ENCODE measurements around the gene SIRT4. TPM values are rescaled to one million over a fixed set of nuclear protein-coding genes. Genes with fewer than 3 reads are reported as not detected.
"Not testable (repeated sequence)": the region's sequence is repeated elsewhere in the genome, so short reads cannot be mapped to it uniquely, and the experiment has no call there.

Gene SIRT4
- total RNA-seq, 1 donor from 2014 or later, result 1.1 TPM

DNA sequence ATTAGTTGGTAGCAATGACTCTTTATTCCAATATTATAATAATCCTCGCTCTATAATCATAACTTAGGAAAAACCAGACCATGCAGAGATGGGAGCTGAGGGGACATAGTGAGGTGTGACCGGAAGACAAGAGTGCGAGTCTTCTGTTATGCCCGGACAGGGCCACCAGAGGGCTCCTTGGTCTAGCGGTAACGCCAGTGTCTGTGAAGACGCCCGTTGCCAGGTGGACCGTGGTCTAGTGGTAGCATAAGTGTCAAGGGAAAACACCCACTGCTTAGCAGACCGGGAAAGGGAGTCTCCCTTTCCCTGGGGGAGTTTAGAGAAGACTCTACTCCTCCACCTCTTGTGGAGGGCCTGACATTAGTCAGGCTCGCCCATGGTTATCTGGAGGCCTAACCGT lies 33.3 kb downstream of the SIRT4 start:
- DNase-seq (ENCODE audit: low read depth, low spot score), result not testable (repeated sequence)

DNA sequence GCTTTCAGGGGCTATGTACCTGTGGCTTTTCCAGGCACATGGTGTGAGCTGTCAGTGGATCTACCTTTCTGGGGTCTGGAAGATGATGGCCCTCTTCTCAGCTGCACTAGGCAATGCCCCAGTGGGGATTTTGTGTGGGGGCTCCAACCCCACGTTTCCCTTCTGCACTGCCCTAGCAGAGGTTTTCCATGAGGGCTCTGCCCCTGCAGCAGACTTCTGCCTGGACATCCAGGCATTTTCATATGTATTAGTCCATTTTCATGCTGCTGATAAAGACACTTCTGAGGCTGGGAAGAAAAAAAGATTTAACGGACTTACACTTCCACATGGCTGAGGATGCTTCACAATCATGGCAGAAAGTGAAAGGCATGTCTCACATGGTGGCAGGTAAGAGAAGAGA lies 34.3 kb downstream of the SIRT4 start:
- DNase-seq (ENCODE audit: low read depth, low spot score), result not testable (repeated sequence)

DNA sequence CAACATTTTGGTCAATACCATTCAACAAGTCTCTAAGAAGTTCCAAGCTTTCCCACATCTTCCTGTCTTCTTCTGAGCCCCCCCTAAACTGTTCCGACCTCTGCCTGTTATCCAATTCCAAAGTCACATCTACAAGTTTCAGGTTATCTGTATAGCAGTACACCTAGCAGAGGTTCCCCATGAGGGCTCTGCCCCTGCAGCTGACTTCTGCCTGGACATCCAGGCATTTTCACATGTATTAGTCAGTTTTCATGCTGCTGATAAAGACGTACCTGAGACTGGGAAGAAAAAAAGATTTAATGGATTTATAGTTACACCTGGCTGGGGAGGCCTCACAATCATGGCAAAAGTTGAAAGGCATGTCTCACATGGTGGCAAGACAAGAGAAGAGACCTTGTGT lies 35.6 kb downstream of the SIRT4 start:
- DNase-seq (ENCODE audit: low read depth, low spot score), result no peak

DNA sequence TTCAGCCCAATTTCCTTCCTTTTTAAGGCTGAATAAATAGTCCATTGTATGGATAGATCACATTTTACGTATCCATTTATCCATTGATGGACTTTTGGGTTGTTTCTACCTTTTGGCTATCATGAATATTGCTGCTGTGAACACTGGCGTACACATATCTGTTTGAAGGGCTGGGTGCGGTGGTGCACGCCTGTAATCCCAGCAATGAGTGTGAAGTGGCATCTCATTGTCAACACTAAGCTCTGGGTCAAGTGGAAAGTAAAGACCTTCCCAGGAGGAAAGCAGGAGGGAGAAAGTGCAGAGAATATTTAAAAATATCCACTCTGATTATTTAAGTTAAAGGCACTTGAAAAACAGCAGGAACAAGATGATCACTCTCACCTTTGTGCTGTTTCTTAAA lies 37.1 kb downstream of the SIRT4 start:
- DNase-seq (ENCODE audit: low read depth, low spot score), result no peak

DNA sequence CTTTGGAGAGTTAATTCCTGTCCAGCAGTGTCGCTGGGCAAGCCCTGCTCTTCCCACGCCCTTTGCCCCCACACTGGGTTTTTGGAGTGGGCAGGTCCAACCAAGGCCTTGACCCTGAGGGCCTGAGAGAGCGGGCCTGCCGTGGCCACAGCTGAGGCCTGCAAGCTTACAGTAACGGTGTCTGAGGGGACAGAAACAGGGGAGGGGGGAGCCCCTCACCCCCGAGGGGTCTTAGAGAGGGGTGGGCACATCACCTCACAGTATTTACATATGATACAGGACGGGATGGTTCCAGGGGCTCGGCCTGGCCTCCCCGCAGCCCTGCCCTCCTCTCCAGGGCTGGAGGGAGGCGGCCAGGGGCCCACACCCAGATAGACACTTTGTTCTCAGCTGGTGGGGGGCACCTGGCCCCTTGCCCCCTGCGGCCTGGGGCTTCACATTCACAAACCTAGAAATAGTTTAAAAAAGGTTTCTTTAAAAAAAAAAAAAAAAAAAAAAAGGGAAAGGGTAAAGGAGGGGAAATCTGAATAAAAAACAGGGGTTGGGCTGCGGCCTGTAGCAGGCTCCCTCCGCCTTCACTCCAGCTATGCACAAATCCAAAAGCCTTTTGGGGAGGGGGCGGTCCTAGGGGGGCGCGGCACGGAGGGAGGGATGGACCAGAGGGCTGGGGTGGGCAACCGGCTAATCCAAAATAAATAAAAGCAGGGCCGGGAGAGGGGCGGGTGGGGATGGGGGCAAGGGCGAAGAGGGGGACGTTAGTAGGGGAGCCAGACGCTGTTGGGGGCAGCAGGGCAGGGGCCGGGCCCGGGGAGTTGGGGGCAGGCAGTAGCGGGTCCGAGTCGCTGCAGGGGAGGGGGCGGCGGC lies 40.3 kb downstream of the SIRT4 start:
- DNase-seq (ENCODE audit: low read depth, low spot score), result no peak

DNA sequence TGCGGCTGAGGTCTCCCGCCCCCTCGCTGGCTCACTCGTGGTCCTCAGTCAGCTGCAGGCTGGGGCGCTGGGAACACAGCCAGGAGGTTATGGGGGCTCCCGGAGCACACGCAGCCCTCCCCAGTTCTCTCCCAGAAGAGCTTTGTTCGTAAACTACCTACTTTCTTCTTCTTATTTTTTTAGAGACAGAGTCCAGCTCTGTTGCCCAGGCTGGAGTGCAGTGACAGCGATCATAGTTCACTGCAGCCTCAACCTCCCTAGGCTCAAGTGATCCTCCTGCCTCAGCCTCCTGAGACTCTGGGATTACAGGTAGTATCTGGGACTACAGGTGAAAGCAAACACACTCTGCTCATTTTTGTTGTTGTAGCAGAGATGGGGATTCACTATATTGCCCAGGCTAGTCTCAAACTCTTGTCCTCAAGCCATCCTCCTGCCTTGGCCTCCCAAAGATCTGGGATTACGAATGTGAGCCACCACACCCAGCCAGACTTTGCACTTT lies 41.0 kb downstream of the SIRT4 start:
- DNase-seq (ENCODE audit: low read depth, low spot score), result no peak

DNA sequence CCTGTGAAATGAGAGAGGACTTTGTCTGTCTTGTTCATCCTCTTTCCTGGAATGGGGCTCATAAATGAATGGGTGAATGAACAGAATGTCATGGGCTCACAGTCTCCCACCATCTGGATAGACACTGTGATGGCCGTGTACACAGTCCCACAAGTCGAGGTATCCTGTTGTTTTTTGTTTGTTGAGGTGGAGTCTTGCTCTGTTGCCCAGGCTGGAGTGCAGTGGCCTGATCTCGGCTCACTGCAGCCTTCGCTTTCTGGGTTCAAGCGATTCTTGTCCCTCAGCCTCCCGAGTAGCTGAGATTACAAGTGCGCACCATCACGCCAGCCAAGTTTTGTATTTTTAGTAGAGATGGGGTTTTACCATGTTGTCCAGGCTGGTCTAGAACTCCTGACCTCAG lies 41.6 kb downstream of the SIRT4 start:
- DNase-seq (ENCODE audit: low read depth, low spot score), result no peak

DNA sequence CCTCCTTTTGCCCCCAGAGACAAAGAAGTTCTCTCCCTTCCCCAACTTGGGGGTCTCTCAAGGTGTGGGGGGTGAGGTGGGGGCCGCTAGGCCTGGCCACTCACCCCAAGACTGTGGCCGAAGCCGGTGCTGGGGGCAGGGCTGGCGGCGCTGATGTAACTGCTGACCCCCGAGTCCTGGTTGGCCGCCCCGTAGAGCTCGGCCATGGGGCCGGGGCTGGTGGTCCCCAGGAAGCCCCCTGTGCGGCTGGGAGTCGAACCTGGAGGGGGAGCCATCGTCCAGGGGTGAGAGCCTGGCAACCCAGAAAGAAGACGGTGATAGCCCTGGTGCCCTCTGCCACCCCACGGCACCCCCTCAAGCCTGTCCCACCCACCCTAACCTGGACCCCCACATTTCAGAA lies 43.9 kb downstream of the SIRT4 start:
- DNase-seq (ENCODE audit: low read depth, low spot score), result no peak

DNA sequence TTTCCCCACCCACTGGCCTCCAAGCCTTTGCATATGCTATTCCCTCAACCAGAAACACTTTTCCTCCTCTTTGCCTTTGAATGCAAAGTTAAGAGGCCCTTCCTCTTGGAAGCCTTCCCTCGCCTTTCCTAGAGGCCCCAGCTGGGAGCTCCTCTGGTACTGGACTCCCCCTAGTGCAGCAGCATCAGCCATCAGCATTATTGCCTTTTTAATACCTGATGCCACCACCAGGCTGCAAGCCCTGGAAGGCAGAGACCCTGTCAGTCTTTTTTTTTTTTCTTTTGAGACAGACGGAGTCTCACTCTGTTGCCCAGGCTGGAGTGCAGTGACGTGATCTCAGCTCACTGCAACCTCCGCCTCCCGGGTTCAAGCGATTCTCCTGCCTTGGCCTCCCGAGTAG lies 44.6 kb downstream of the SIRT4 start:
- no peak for DNase-seq (ENCODE audit: low read depth, low spot score)

DNA sequence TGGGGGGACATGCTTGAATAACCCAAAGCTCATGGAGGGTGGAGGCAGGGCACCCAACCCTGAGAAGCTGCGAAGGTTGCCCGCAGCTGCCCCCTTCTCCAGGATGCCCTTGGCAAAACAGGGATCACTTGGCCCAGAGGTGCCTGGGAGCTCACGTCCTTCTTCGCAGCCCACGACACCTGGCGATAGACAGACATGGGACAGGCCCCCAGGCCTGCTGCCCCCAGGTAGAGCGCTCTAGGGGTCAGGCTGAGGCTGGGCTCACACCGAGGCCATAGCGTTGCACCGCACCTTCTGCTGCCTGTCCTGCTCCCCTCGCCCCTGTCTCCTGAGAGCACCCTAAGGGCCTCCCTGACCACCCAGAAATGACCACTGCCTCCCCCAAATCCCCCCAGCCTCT lies 45.6 kb downstream of the SIRT4 start:
- DNase-seq (ENCODE audit: low read depth, low spot score), result no peak

DNA sequence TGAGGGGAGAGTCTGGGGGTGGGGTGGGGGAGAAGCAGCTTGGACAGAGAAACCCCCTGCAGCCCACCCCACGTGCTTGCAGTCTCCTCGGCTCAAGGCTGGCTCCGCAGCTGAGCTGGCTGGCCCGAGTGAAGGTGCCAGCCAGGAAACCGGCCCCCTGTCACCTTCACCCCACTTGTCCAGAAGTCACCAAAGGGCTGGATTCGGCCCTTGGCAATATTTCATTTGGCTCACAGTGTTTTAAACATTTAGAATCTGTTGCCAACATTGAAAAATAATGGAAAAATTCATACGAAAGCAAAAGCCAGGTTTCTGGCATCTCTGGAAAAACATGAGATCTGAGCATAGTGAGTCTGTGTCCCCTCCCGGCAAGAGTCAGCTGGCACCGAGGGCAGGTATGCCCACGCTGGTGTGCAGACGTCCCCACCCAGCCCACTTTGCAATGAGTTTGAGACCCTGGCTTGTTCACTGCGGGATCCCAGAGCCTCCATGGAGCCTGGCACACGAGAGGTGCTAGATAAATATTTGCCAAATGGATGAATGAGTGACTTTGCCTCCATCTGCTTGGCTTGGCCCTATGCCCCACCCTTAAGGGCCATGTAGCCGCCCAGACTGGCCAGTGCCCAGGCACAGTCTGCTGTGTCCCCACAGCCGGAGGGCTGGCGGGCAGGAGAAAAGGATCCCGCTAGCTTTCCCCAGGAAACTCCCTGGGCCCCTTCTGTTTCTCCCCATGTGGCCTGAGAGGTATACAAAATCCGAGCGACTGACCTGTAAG lies 48.6 kb downstream of the SIRT4 start:
- no peak for DNase-seq (ENCODE audit: low read depth, low spot score)

DNA sequence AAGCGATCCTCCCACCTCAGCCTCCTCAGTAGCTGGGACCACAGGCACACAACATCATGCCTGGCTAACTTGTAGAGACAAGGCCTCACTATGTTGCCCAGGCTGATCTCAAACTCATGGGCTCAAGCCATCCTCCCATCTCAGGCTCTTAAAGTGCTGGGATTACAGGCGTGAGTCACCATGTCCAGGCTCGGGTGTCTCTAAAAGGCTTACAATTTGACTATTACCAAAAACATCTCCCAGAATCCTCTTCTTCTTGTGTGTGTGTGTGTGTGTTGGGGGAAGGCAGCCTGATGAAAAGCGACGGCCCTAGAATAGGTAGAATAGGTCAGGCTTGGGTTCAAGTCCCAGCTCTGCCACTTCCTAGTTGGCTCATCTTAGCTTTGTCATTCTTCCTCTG lies 50.0 kb downstream of the SIRT4 start:
- no peak for DNase-seq (ENCODE audit: low read depth, low spot score)

DNA sequence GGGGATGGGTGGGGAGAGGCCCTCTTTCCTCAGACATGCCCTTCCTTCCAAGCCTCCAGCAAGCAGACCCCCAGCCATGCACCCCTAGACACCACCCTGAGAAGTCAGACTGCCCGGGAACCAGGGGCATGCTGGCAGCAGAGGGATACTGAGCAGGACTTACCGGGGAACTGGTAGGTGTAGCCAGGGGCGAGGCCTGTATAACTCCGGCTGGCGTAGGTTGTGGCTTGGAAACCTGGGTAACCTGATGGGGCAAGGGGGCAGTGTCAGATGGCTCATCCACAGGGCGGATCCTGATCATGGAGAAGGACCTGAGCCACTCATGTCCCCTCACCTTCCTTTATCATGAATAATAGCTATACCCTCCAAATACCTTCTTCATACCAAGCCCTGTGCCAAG lies 51.0 kb downstream of the SIRT4 start:
- no peak for DNase-seq (ENCODE audit: low read depth, low spot score)

DNA sequence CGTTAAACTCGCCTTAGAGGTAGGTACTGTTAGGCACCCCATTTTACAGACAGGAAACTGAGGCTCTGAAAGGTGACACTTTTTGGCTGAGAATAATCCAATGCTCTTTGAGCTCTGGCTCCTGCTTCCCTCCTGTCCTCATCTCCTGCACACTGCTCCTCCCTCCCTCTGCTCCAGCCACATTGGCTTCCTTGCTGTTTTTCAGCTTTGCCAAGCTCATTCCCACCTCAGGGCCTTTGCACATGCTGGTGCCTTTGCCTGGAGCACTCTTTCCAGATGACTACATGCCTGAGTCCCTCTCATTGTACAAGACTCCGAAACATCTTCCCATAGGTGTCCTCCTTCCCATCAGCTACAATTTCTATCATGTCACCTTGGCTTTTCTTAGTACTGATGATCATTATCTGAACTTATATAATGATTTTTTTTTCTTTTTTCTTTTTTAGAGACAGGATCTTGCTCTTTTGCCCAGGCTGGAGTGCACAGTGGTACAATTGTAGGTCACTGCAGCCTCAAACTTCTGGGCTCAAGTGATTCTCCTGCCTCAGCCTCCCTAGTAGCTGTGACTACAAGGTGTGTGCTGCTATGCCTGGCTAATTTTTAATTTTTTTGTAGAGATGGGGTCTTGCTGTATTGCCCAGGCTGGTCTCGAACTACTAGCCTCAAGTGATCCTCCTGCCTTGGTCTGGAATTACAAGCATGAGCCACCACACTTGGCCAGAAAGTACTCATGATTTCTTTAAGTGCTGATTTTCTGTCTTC lies 51.6 kb downstream of the SIRT4 start:
- DNase-seq (ENCODE audit: low read depth, low spot score), result no peak

DNA sequence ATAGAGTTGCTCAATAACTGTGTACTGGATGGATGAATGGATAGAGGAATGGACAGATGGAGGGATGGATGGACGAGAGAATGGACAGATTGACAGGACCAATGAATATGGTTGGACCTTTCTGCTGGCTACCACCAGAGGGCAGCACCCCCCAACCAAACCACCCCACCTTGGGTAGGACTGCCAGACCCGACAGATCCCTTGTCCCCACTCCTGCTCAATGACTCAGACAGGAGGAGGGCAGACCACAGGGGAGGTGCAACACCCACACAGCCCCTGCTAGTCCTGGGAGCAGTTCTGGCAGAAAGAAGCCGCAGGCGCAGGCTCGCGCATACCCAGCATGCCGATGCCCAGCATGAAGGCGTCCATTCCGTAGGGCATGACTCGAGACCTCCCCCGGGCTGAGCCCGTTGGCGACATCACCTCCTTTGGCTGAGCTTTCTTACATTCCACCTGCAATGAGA lies 54.5 kb downstream of the SIRT4 start:
- DNase-seq (ENCODE audit: low read depth, low spot score), result no peak

DNA sequence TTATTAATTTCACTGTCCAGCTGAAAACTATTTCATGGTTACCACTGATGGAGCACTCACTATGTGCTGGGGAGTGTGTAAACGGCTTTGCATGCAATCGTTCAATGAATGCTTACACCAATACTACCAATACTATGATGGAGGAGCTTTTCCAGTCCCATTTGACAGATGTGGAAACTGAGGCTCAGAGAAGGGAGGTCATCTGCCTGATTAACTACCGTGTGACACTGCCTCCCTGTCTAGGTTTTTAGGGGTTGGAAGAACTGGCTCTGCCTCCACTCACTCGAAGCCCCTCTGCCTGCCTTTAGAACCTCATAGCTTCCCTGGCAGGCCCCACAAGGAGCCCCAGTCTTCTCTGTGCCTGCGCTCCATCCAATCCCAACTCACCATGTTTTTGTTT lies 55.0 kb downstream of the SIRT4 start:
- DNase-seq (ENCODE audit: low read depth, low spot score), result no peak

DNA sequence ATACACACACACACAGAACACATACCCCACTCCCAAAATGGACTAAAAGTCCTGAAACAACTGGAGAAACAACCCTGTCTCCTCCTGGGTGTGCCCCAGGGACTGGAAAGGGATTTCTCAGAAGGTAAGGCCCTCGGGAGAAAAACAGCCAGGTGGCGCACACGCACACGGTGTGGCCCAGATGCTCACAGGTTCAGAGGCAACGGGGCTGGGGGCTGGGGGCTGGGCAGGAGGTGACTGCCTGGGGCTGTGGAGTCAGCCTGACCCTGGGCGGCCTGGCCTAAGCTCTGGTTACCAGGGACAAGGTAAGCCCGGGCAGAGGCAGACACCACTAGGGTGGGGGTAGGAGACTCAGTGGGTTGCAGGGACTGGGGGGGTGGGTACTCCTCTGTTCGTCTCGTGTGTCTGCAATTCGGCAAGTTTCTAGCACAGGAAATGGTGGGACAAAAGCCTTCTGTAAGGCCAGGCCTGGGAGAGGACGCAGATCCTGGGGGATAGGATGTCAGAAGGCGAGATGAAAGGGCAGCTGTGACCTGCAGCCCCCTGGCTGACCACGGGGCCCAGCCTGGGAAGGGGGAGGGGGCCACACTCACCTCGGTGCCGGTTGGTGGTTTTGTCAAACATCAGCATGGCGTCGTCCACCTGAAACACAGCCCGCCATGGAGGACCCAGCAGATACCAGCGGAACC lies 56.4 kb downstream of the SIRT4 start:
- DNase-seq (ENCODE audit: low read depth, low spot score), result no peak

DNA sequence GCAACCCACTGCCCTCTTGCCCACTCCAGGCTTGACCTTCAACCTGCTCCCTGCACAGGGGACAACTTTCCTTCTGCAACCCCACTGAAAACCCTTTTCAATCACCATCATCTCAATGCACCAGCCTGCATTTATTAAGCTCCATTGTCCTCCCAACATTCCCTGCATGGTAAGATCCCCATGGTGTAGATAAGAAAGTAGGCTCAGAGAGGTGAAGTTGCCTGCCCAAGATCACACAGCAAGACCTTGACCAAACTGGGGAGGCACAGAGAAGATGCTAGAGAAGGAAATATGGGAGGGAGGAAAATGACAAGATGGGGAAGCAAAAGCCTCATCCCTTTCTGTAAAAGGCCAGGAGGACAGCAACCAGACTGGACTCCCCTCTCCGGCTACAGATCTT lies 57.0 kb downstream of the SIRT4 start:
- DNase-seq (ENCODE audit: low read depth, low spot score), result no peak

DNA sequence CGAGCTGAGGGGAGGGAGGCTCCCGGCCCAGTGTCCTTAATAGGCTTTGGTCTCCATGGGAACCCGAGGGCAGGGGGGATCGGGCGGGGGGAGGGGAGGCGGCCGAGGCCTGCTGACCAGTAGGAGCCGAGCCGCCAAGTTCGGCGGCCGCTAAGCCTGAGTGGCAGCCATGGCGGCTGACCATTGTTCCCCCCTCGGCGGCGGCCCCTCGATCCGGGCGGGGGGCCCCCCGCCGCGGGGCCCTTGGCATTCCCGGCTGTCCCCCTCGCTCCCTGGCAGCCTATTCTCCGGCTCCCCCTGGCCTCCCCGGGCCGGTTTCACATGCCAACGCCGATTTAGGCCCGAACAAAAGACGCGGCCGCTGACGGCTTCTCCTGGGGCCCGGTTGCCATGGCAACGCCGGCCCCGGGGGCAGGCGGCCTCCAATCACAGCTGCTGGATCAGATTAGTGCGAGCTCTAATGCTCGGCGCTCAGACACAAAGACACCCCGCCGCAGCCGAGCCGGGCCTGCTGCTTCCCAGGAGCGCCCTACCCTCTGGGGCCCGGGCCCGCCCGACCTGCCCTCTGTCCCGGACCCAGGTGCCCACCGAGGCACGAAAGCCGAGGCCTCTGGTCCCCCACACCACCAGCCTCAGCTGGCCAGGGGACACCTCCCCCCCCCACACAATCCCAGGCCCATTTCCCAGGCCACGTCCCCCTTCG lies 59.5 kb downstream of the SIRT4 start:
- no peak for DNase-seq (ENCODE audit: low read depth, low spot score)
